GM21360 (cell line): Measurements from ENCODE around the gene DOK7.
"Not testable (repeated sequence)": the region's sequence is repeated elsewhere in the genome, so short reads cannot be mapped to it uniquely, and the experiment has no call there.

Source experiments
- ATAC-seq: cut with Tn5 transposase; IDR thresholded peaks from one replicate; pipeline ENCODE4 v1.9.1; 2021; ENCODE audit warnings: mild to moderate bottlenecking, moderate library complexity; ENCODE audit not compliant: unreplicated experiment

DOK7 gene

DNA sequence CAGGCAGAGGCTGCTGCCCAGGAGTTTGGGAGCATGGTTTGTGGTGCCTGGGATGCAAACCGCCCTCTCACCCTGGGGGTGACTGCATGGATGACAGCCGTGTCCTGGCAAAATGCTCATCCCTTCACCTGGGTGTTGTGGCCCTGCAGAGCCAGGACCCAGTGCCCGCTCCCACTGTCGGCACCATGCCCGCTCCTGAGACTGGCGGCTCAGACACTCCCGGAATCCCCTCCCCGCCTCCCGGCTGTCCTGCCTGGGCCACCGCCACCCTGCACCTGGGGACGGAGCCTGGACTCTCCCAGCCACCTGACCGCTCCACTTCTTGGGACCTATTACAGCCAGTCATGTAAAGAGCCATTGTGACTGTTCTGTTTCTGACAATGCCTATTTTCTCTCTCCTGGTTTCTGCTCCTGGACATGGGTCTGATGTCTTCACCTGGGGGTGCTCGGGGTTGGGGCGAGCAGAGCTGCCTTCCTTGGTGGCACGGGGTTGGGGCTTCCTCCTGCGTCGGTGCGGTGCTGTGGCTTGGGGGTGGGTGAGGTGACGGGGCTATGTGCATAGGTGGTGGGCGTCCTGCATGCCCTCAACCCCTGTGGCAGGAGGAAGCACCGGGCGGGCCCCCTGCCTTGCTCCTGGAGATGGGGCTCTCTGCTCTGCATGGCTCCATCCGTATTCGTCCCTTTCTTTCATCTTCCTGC lies 38.2 kb downstream of the DOK7 start:
- no peak for ATAC-seq

DNA sequence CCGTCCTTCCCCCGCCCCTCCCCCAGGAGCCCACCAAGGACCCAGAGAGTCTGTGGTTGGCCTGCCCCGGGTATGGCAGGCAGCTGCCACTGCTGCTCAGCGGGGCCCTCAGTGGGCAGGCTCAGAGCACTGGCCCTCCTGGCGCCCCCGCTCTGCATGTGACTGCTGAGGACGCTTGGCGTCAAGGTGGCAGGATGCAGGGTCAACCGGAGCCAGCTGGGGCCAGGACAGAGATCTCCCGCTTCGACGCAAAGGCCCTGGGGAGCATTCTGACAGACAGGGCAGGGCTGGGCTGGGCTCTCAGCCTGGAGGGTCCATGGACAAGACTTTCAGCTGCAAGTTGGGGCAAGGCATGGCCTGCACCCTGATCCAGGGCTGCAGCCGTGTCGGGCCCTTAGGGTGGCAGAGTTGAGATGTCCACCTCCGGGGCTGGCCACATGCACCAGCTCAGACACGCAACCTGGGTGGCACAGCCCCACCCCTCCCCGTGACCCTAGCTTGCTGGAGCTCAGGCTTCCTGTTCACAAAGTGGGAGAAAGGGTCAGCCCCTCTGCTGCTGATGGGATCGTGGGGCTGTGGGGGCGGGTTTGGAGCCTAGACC lies 38.8 kb downstream of the DOK7 start:
- ATAC-seq = no peak

DNA sequence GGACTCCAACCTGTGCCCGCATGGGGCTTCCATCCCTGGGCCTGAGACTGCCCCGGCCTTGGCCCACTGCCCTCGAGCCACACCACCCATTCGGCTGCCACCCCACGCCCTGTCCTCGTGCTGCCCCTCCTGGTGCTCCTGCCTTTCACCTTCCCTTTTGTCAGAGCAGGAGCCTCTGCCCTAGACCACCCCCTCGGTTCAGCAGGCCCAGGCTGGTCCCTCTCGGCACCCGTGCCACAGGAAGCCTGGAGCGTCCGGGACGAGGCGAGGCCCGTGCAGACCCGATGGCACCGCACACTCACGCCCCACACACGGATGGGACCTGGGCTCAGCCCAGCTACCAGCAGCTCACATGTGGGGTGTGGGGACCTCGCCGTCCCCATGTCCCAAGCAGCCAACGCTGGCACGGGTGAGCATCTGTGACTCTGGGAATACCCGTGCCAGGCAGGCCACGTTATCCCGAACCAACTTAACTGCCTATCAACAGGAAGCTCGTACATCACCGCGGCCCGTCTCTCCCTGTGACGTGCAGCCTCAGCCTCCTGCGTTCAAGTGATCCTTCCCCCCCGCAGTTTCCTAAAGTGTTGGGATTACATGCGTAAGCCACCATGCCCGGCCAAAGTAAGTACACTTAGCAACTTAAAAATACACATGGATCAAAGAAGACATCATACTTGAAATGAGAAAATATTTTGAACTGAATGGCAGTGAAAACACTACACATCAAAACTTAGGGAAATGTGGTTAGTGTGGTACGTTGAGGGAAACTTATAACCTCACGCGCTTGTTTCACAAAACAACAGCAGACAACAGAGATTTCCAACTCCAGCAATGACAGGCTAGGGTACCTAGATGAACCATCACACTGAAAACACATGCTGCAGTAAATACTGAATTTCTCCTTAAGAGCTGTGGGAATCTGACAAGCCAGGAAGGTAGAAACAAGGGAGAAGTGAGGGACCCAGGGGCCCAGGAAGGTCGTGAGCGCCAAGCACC lies 40.1 kb downstream of the DOK7 start:
- ATAC-seq = no peak

DNA sequence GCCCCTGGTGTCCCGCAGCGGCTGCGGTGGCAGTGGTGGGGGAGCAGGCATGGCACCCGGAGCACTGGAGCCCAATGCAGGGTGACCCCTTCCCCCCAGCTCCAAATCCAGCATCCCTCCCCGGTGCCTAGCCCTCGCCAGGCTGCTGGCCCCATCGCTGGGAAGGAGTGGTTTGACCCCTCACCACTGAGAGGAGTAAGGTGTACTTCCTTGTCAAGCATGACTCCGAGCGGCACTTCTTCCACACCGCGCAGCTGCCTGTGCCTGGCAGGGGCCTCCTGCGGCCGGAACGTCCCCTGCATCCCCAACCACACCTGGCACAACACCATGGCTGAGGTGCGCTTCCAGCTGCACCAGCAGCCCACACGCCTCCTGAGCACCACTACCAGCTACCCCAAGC lies 42.1 kb downstream of the DOK7 start:
- no peak for ATAC-seq

DNA sequence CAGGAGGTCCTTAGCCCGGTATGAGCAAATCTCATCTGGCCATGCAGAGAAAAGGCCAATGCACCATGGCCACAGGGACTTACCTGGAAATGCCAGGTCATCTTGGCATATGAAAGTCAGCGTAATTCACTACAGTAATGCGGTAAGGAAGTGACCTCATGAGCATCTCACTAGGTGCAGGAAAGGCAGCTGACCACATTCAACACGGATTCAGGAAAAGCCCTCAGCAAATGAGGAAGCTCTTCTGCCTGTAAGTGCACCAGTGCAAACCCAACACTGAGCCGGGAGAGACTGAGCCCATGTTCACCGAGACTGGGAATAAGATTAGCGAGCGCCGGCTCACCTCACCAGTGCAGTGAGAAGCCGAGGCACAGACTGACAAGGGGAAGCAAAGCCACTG lies 45.4 kb downstream of the DOK7 start:
- ATAC-seq = no peak

DNA sequence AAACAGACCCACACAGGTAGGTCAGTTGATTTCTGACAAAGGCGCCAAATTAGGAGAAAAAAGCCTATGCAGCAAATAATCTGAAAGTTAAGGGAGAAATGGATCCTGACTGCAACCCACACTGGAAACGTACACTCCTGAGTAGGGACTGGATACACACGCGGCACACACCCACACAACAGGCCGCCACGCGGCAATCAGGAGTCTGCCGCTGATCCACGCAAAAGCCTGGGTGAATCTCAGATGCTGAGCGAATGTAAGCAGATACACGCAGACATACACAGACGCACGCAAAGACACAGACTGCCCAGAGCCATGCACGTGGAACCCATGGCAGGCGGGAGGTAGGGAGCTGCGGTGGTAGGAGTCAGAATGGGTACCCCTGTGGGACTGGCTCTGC lies 47.4 kb downstream of the DOK7 start:
- no peak for ATAC-seq

DNA sequence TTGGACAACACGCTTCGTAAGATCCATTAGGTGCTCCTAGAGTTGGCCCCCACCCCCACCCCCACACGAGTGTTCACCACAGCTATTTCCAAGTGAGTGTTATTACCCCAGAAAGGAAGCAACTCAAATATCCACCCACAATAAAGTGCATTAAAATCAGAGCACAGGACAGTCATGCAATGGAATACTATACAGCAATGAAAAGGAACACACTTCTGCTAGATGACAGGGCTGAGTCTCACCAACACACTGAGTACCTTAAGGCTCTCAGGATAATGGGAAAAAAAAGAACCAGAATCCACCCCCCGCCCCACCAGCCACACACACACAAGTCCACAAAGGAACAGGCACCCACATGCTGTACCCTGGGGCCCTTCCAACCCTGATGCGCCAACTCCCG lies 48.1 kb downstream of the DOK7 start:
- no peak for ATAC-seq

DNA sequence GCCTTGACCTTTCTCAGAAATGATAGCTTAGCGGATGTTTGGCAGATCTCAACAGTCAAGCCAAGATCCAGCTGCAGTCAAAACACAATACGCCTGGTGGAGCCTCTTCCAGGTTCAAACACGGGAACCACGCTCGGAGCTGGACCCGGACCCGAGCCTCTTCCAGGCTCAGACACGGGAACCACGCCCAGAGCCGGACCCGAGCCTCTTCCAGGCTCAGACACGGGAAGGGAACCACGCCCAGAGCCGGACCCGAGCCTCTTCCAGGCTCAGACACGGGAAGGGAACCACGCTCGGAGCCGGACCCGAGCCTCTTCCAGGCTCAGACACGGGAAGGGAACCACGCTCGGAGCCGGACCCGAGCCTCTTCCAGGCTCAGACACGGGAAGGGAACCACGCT lies 48.5 kb downstream of the DOK7 start:
- ATAC-seq = not testable (repeated sequence)

DNA sequence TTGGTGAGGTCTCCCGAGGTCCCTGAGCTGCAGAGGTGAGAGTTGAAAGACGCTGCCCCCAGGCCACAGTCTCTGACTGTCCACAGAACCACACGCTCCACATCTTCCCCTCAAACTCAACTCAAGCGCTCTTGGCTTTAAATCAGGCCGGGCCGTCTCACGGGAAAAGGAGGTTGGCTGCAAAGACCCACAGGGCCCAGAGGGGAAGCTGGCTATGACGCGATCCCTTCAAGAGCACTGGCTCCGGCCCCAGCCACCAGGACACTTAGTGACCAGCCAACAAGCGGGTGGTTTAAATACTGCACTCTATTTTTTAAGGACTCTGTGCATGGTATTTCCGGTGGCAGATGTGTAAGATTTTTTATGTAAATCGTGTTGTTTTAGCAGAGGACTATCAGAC lies 49.2 kb downstream of the DOK7 start:
- no peak for ATAC-seq

DNA sequence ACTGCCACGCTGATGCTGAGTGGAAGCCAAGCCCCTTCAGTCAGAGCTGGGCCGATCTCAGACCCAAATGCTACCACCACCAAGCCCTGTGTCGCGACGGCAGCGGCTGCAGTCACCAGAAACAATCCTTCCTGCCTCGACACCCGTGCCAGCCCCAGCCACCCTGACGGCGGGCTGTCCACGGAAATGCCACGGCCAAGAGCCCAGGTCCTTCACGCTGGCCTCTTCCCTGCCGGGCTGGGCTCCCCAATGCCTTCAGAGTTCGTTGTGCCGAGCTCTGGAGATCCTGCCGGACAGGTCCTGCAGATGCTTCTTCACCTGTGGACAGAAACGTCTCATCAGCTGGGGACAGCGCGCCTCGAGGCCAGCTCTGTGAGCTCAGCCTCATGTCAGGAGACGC lies 49.6 kb downstream of the DOK7 start:
- ATAC-seq = no peak

DNA sequence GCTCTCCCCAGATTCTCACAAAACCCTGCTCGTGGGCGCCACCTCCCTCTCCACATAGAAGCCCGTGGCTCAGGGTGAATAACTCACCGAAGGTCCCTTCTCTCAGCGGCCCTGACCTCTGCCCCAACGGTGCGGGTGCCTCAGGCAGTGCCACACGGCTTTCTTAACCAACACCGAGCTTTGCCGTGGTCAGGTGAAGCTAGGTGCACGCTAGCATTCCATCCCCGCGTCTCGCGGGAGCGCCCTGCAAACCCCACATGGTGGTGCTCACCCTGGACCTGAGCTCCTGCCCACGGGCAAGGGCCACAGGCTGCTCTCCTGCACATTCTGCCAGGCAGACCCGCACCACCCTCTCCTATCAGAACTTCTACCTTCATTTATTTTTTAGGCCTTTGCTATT lies 50.7 kb downstream of the DOK7 start:
- ATAC-seq = no peak

DNA sequence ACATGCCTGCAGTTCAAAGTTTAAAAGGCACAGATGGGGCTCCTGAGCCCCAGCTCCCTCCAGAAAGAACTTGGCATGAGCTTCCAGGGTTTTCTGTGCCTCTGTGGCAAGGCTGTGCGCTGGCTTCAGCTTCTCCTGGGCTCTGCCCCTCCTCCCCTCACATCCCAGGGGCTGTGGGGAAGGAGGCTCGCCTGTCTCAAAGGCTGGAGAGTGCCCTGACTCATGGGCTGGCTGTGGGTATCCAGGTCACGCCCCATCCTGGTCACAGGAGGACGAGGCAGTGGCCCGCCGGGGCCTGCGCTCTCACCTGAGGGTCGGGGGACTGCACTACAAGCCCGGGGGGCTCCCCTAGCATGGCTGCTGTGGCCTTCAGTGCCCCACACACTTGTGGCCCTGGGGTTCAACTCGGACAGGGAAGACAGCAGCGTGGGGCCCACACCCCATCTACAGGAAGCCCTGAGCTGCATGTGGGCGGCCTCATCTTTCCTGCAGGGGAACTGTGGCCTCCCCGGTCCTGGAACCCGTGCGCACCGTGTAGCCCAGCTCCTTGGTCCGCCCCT lies 51.2 kb downstream of the DOK7 start:
- no peak for ATAC-seq

DNA sequence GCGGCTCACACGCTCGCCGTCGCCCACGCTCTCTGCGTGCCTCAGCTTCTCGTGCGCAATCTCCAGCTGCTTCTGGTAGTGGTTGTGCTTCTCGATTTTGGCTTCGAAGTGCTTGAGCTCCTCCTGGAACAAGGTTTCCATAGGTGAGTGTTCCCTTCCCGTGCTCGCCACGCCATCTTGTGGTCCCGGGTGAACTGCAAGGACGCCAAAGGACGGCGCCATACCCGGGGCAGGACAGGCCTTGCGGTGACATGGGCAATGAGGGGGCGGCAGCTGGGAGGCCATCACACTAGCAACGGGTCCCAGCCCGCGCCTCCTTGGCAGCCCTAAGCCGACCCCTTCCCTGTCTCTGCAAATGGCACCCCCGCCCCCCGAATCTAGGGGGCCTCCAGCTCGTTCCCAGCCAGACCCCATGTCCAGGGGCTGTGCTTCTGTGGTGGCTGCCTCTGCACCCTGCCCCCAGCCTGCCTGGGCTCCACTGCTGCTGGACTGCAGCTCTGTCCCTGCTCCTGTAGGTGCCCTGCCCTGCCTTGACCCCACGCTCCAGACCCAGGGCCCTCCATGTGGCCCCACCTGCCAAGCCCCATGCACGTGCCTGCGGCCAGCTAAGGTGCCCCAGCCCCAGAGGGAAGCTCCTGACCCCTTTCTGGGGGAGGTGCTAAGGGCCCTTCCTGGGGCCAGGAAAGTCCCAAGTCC lies 51.8 kb downstream of the DOK7 start:
- no peak for ATAC-seq

DNA sequence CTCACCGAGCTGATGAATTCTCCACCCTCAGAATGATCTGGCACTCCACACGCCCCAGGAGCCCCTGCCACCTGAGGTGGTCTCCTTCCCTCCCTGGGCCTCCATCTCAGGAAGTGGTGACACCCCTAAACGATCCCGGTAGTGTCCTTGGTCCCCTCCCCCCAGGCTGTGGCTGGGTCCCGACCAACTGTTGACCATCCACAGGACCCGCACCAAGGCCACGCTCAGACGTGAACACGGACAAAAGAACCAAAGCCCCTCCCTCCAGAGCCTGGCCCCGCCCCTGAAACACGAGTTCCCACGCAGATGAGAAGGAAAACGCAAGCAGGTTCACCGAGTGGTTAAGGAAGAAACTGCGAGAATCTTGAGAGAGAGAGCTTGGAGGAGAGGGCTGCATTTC lies 52.5 kb downstream of the DOK7 start:
- no peak for ATAC-seq

DNA sequence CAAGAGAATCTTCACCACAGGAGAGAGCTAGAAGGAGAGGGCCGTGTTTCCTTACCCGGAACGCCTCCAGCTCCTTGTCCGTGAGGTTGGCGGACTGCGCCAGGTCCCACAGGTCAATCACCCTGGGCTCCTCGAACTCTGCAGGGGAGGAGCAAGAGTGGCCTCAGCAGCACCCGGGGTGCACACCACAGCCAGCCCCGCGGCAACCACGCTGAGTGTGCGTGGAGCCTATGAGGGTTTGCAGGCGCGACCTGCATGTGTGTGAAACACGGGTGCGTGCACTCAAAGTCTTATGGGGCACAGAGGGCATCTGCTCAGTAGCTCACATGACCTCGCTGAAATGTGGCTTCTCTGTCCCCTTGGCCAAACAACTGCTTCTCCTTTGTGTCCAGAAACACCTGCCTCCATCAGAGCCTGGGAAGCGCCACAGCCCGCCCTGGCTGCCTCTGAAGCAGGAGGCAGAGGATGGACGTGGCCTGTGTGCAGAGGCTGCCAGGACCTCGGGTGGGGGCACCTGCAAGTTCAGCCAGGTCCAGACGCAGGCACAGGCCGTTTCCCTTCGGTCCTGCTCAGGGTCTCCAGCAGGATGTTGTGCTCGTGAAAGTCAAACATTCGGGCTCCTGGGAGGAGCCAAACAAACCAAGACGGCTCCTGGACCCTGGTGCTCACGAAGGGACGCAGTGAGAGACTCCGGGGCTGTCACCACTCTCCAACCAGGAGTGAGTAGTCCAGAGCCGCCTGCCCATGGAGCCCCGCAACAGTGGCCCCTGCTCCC lies 53.1 kb downstream of the DOK7 start:
- ATAC-seq = no peak

DNA sequence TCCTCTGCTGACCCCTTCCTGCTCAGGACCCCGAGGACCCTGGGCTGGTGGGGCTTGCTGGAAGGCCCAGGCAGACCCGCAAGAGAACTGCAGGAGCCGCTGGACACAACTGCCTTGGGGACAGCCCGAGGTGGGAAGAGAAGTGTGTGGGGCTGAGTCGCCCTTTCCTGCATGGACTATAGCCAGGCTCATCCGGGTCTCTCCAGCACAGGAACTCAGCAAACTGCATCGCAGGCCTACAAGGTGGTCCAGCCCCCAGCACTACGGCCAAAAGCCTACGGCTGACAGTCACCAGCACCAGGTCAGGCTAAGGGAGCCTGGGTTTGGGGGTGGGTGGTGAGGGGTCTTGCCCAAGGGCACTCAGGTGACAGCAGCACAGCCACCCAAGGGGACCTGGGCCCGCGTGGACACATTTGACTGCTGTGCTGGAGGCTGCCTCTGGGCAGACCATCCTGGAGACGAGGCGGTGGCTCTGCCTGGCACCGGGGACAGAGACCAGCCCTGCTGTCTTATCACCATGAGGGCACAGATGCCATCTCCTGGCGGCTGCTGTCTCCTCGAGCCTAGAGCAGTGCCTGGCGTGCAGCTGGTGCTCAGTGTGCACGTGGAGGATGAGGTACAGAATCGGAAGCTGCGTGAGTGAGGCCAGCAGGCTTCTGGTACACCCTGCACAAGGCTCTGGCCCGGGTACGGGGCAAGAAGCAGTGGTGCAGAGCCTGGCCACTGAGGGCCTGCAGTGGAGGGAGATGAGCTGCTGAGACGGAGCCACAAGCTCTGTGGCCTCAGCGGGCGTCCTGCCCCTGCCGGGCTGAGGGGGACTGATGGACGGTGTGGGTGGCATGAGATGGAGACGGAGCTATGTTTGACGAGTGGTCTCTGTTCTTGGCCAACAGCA lies 54.0 kb downstream of the DOK7 start:
- ATAC-seq = no peak

DNA sequence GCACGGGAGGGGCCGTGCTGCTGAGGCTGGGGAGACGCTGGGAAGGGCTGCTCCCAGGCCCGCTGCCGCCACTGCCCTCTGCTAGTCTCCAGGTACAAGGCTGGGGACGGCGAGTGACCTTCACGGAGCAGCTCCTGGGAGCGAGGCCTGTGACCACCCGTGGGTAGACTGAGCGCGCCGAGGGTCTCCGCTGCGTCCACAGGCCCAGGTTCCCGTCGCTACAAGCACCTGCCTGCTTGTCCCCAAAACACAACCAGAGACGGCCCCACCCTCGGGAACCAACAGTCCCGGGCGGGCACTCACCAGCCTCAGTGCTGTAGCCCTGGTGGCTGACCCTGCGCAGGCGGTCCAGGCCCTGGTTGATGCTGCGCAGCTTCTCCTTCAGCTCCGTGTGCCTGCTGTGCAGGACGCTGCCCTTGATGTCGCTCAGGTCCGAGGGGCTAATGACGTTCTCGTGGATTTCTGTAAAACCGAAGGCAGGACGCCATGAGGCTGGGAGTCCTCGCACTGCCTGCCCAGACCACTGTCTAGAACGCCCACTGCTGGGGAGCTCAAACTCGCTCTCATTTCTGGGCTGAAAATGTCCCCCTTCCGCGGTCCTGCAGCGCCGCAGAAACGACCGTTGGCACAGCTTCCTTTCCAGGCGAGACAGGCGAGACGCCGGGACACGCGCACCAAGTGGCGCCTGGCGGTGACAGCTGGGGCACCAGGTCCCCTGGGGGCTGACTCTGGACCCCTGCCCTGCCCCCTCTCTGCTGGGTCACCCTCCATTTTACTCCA lies 54.8 kb downstream of the DOK7 start:
- no peak for ATAC-seq

DNA sequence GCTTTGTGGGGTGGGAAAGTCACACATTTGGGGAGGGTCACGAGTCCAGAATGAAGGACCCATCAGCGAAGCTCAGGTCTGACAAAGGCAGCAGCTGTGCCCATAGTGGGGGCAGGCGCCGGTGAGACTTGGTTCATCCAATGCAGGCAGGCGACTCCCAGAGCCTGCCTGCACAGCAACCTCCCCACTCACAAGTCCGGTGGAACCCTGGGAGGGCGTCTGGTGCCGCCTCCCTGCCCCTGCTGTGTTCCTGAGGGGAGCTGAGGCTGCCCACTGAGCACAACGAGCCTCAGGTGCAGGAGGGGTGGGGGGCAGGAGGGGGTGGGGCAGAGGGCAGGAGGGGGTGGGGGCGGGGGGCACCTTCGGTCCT lies 55.4 kb downstream of the DOK7 start:
- no peak for ATAC-seq
